Liver (tissue), 9 donors: ENCODE data around the gene DGKD. TPM values are rescaled to one million over a fixed set of nuclear protein-coding genes. Genes with fewer than 3 reads are reported as not detected.

Experiments used
- DNase-seq: peaks from one replicate; pipeline ENCODE4 v3.0.0-alpha.2; 2017; ENCODE audit warnings: low spot score
- H3K27ac ChIP-seq, 2 donors: one replicate each; pipeline ENCODE4 v1.7.0; 2013; ENCODE audit warnings: inconsistent platforms in 2 of 2, low read length in 2 of 2, control low read depth in 1 of 2, low read depth in 1 of 2, mild to moderate bottlenecking in 1 of 2
- H3K27me3 ChIP-seq, 4 donors: one replicate each; pipeline versions ENCODE4 v1.6.1 to v1.7.0; 2013; ENCODE audit warnings: low read length in 3 of 4, inconsistent platforms in 1 of 4, mild to moderate bottlenecking in 1 of 4, moderate library complexity in 1 of 4; ENCODE audit not compliant: control insufficient read depth in 4 of 4, insufficient read depth in 4 of 4
- H3K36me3 ChIP-seq, 4 donors: one replicate each; pipeline versions ENCODE4 v1.6.1 to v1.7.0; 2013; ENCODE audit warnings: low read length in 3 of 4, mild to moderate bottlenecking in 3 of 4, low read depth in 1 of 4, moderate library complexity in 1 of 4; ENCODE audit not compliant: control insufficient read depth in 4 of 4, insufficient read depth in 3 of 4
- H3K4me1 ChIP-seq, 4 donors: one replicate each; pipeline versions ENCODE4 v1.6.1 to v1.7.0; 2013; ENCODE audit warnings: low read length in 3 of 4, mild to moderate bottlenecking in 3 of 4, moderate library complexity in 1 of 4; ENCODE audit not compliant: control insufficient read depth in 4 of 4, insufficient read depth in 4 of 4
- H3K4me3 ChIP-seq, 3 donors: one replicate each; pipeline versions ENCODE4 v1.6.1 to v1.7.0; 2013; ENCODE audit warnings: low read length in 3 of 3, control low read depth in 1 of 3, low read depth in 1 of 3, mild to moderate bottlenecking in 1 of 3
- H3K9ac ChIP-seq, 2 donors: one replicate each; pipeline ENCODE4 v1.7.0; 2013; ENCODE audit warnings: low read length in 2 of 2, mild to moderate bottlenecking in 2 of 2, moderate library complexity in 2 of 2, control low read depth in 1 of 2, low read depth in 1 of 2
- H3K9me3 ChIP-seq, 4 donors: one replicate each; pipeline versions ENCODE4 v1.6.1 to v1.7.0; 2013; ENCODE audit warnings: low read length in 3 of 4; ENCODE audit not compliant: control insufficient read depth in 4 of 4
- EGR1 ChIP-seq, 2 donors: IDR thresholded peaks; 2 replicates each; pipeline ENCODE4 v1.6.1; 2016 to 2018; ENCODE audit warnings: antibody characterized with exemption in 2 of 2, low read depth in 2 of 2
- FOXA2 ChIP-seq: IDR thresholded peaks from 2 replicates; pipeline ENCODE4 v1.6.1; 2016; ENCODE audit warnings: antibody characterized with exemption
- GABPA ChIP-seq, 2 donors: IDR thresholded peaks in 1 of 2; conservative IDR thresholded peaks in 1 of 2; 2 replicates each; pipeline ENCODE4 v1.6.1; 2016; ENCODE audit warnings: antibody characterized with exemption in 2 of 2, mild to moderate bottlenecking in 1 of 2, moderate library complexity in 1 of 2
- HNF4A ChIP-seq, 2 donors: conservative IDR thresholded peaks; 2 replicates each; pipeline ENCODE4 v1.6.1; 2016; ENCODE audit warnings: antibody characterized with exemption in 2 of 2, mild to moderate bottlenecking in 2 of 2
- HNF4G ChIP-seq: IDR thresholded peaks from 2 replicates; pipeline ENCODE4 v1.6.1; 2016; ENCODE audit warnings: antibody characterized with exemption
- JUND ChIP-seq, 2 donors: IDR thresholded peaks; 2 replicates each; pipeline ENCODE4 v1.6.1; 2016; ENCODE audit warnings: antibody characterized with exemption in 2 of 2
- MAX ChIP-seq: IDR thresholded peaks from 2 replicates; pipeline ENCODE4 v1.6.1; 2016; ENCODE audit warnings: antibody characterized with exemption
- NR2F2 ChIP-seq: IDR thresholded peaks from 2 replicates; pipeline ENCODE4 v1.6.1; 2016; ENCODE audit warnings: antibody characterized with exemption
- RAD21 ChIP-seq, 2 donors: IDR thresholded peaks; 2 replicates each; pipeline ENCODE4 v1.6.1; 2016; ENCODE audit warnings: antibody characterized with exemption in 2 of 2, mild to moderate bottlenecking in 2 of 2
- RXRA ChIP-seq, 2 donors: IDR thresholded peaks; 2 replicates each; pipeline ENCODE4 v1.6.1; 2017 to 2018; ENCODE audit warnings: antibody characterized with exemption in 2 of 2, mild to moderate bottlenecking in 1 of 2
- SP1 ChIP-seq: IDR thresholded peaks from 2 replicates; pipeline ENCODE4 v1.6.1; 2018; ENCODE audit warnings: antibody characterized with exemption, mild to moderate bottlenecking
- TAF1 ChIP-seq: conservative IDR thresholded peaks from 2 replicates; pipeline ENCODE4 v1.6.1; 2016; ENCODE audit warnings: antibody characterized with exemption, mild to moderate bottlenecking
- YY1 ChIP-seq: IDR thresholded peaks from 2 replicates; pipeline ENCODE4 v1.6.1; 2016; ENCODE audit warnings: antibody characterized with exemption, mild to moderate bottlenecking
- WGBS: extraction: QIAGEN DNeasy Blood & Tissue Kit; methylation state at CpG from one replicate; pipeline ENCODE4 v1.1.7; 2013; 5-methylcytosine and 5-hydroxymethylcytosine counted together
- polyA plus RNA-seq, 2 donors: library from polyadenylated mRNA; stranded (reverse) in 1 of 2; unstranded in 1 of 2; fragments of 200-250 nt in 1 of 2; fragments of >200 nt in 1 of 2; fragmentation: Nextera tagmentation in 1 of 2; extraction: Ambion mirVana in 1 of 2; gene quantifications; one replicate each; pipeline versions ENCODE4 v1.2.1 to v1.2.3, GENCODE V29; 2013 to 2015
- total RNA-seq, 2 donors: library from RNA; depleted of rRNA; stranded (reverse); fragments of >200 nt; gene quantifications; one replicate each; pipeline ENCODE4 v1.2.3, GENCODE V29; 2014
- TF ChIP-seq, protein P1 (sequence below): IDR thresholded peaks from 2 replicates; pipeline ENCODE4 v1.6.1; 2016; ENCODE audit warnings: antibody characterized with exemption
- TF ChIP-seq, protein P2 (sequence below): IDR thresholded peaks from 2 replicates; pipeline ENCODE4 v1.6.1; 2016; ENCODE audit warnings: antibody characterized with exemption
- TF ChIP-seq, protein P3 (sequence below): fragments of 150-350 bp; IDR thresholded peaks from 2 replicates; pipeline ENCODE4 v1.5.1; 2017; ENCODE audit warnings: improper control_type of control experiment, low read depth, low read length; ENCODE audit not compliant: missing input control
- TF ChIP-seq, protein P4 (sequence below): IDR thresholded peaks from 2 replicates; pipeline ENCODE4 v1.6.1; 2016; ENCODE audit warnings: antibody characterized with exemption, mild to moderate bottlenecking
- donor health status: healthy.
- donor health status: healthy.
- donor health status: healthy.
- donor health status: healthy.
- donor health status: healthy.

The DGKD gene
- total and polyA plus RNA-seq, 4 donors, result 4.8 to 16.4 (median 8.2) TPM

DNA sequence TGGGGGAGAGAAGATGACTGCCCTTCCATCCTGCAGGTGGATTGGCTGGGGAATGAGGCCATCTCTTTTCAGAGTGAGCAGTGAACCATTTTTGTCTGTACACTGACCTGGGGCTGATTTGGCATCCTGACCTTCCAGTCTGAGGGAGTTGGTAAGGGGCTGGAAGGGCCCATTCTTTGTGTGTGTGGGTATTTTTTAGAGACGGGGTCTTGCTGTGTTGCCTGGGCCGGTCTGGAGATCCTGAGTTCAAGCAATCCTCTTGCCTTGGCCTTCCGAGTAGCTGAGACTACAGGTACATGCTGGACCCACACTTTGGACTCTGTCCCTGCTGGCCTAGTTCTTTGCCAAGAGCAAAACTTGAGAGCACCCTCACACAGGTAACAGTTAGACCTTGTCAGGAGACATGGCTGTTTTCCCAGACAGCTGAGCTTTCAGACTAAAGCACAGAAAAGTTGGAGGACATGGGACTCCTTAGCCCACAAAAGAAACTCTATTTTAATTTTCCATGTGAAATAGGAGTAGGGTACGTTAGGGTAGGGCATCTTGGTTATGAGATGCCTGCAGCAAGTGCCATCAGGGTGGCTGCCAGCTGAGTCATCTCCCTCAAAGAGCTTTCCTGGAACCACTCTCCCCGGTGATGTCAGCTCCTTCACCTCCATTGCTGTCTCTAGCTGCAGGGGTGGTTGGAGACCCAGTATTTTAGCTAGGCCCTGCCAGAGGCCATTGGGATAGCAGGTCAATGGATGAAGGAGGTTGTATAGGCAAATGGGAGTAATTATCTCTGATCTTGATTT lies 60.7 kb downstream of the DGKD start:
- Histone ChIP-seq H3K36me3 (no peaks in the 10 kb centered on the region), H3K9me3 (peaks cover 0 to 4% (median 1%) of the 10 kb centered on the region in 4 donors), H3K27me3 (no peaks in the 10 kb centered on the region), H3K4me3 (no peak overlapping the region), H3K27ac (no peak overlapping the region), H3K9ac (no peak overlapping the region), H3K4me1 (peaks cover 3 to 25% (median 16%) of the 10 kb centered on the region in 4 donors)
- TF ChIP-seq HNF4G (peak; percentile 58), RAD21 (IDR thresholded peaks at IDR 0.05) (no peak), RXRA (IDR thresholded peaks at IDR 0.05) (peak in 1 of 2 donors; percentile 20), HNF4A (conservative IDR thresholded peaks at IDR 0.05) (peak; percentile 85 to 87), JUND (IDR thresholded peaks at IDR 0.05) (no peak), TAF1 (no peak)
- TF ChIP-seq, protein P1, sequence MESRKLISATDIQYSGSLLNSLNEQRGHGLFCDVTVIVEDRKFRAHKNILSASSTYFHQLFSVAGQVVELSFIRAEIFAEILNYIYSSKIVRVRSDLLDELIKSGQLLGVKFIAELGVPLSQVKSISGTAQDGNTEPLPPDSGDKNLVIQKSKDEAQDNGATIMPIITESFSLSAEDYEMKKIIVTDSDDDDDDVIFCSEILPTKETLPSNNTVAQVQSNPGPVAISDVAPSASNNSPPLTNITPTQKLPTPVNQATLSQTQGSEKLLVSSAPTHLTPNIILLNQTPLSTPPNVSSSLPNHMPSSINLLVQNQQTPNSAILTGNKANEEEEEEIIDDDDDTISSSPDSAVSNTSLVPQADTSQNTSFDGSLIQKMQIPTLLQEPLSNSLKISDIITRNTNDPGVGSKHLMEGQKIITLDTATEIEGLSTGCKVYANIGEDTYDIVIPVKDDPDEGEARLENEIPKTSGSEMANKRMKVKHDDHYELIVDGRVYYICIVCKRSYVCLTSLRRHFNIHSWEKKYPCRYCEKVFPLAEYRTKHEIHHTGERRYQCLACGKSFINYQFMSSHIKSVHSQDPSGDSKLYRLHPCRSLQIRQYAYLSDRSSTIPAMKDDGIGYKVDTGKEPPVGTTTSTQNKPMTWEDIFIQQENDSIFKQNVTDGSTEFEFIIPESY, result no peak
- DNase-seq, result no peak
- WGBS, result 72% methylated on average over 5 of the region's 5 CpGs

GRCh38 chr2:233416199-233416598 lies 61.9 kb downstream of the DGKD start:
- Histone ChIP-seq H3K9ac (no peak overlapping the region), H3K4me1 (peaks cover 5 to 26% (median 17%) of the 10 kb centered on the region in 4 donors)

More at GRCh38 chr2:233416199-233416598, 61.9 kb downstream of the DGKD start:
- Histone ChIP-seq H3K27ac (no peak overlapping the region), H3K9me3 (peaks cover 0 to 2% (median under 1%) of the 10 kb centered on the region in 4 donors), H3K4me3 (no peak overlapping the region), H3K36me3 (no peaks in the 10 kb centered on the region), H3K27me3 (no peaks in the 10 kb centered on the region)
- TF ChIP-seq SP1 (no peak), YY1 (no peak), GABPA (IDR thresholded peaks at IDR 0.05 in 1 of 2, conservative IDR thresholded peaks at IDR 0.05 in 1 of 2) (no peak), MAX (no peak), FOXA2 (no peak), EGR1 (IDR thresholded peaks at IDR 0.05; ENCODE audit: low read depth in 2 of 2) (no peak), NR2F2 (no peak), TAF1 (no peak), HNF4A (conservative IDR thresholded peaks at IDR 0.05) (no peak), RAD21 (IDR thresholded peaks at IDR 0.05) (no peak), JUND (IDR thresholded peaks at IDR 0.05) (no peak)
- TF ChIP-seq, protein P2, sequence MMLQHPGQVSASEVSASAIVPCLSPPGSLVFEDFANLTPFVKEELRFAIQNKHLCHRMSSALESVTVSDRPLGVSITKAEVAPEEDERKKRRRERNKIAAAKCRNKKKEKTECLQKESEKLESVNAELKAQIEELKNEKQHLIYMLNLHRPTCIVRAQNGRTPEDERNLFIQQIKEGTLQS, result no peak
- TF ChIP-seq, protein P3, sequence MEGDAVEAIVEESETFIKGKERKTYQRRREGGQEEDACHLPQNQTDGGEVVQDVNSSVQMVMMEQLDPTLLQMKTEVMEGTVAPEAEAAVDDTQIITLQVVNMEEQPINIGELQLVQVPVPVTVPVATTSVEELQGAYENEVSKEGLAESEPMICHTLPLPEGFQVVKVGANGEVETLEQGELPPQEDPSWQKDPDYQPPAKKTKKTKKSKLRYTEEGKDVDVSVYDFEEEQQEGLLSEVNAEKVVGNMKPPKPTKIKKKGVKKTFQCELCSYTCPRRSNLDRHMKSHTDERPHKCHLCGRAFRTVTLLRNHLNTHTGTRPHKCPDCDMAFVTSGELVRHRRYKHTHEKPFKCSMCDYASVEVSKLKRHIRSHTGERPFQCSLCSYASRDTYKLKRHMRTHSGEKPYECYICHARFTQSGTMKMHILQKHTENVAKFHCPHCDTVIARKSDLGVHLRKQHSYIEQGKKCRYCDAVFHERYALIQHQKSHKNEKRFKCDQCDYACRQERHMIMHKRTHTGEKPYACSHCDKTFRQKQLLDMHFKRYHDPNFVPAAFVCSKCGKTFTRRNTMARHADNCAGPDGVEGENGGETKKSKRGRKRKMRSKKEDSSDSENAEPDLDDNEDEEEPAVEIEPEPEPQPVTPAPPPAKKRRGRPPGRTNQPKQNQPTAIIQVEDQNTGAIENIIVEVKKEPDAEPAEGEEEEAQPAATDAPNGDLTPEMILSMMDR, result no peak
- TF ChIP-seq, protein P4, sequence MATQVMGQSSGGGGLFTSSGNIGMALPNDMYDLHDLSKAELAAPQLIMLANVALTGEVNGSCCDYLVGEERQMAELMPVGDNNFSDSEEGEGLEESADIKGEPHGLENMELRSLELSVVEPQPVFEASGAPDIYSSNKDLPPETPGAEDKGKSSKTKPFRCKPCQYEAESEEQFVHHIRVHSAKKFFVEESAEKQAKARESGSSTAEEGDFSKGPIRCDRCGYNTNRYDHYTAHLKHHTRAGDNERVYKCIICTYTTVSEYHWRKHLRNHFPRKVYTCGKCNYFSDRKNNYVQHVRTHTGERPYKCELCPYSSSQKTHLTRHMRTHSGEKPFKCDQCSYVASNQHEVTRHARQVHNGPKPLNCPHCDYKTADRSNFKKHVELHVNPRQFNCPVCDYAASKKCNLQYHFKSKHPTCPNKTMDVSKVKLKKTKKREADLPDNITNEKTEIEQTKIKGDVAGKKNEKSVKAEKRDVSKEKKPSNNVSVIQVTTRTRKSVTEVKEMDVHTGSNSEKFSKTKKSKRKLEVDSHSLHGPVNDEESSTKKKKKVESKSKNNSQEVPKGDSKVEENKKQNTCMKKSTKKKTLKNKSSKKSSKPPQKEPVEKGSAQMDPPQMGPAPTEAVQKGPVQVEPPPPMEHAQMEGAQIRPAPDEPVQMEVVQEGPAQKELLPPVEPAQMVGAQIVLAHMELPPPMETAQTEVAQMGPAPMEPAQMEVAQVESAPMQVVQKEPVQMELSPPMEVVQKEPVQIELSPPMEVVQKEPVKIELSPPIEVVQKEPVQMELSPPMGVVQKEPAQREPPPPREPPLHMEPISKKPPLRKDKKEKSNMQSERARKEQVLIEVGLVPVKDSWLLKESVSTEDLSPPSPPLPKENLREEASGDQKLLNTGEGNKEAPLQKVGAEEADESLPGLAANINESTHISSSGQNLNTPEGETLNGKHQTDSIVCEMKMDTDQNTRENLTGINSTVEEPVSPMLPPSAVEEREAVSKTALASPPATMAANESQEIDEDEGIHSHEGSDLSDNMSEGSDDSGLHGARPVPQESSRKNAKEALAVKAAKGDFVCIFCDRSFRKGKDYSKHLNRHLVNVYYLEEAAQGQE, result no peak
- TF ChIP-seq, protein P1, result no peak
- 79% methylated on average over 3 of the region's 3 CpGs for WGBS
- DNase-seq, result peak; percentile 1
